Uterus (tissue), 4 donors: ENCODE data around the gene IFIT2. TPM values are rescaled to one million over a fixed set of nuclear protein-coding genes. Genes with fewer than 3 reads are reported as not detected.
"Not testable (repeated sequence)": the region's sequence is repeated elsewhere in the genome, so short reads cannot be mapped to it uniquely, and the experiment has no call there.

Experiments used
- DNase-seq, 2 donors: peaks; one replicate each; pipeline ENCODE4 v3.0.0-alpha.2; 2019 to 2020
- H3K27ac ChIP-seq, 2 donors: fragments of 200-600 bp; sonication (generic); 1 replicate in 1 of 2; 2 replicates in 1 of 2; pipeline ENCODE4 v1.5.1; 2016 to 2018
- H3K27me3 ChIP-seq, 2 donors: fragments of 200-600 bp; sonication (generic); one replicate each; pipeline ENCODE4 v1.5.1; 2018 to 2019; ENCODE audit warnings: control low read depth in 1 of 2
- H3K36me3 ChIP-seq, 2 donors: fragments of 200-600 bp; sonication (generic); one replicate each; pipeline ENCODE4 v1.5.1; 2019; ENCODE audit warnings: control low read depth in 1 of 2
- H3K4me1 ChIP-seq, 2 donors: fragments of 200-600 bp; sonication (generic); one replicate each; pipeline ENCODE4 v1.5.1; 2018 to 2019; ENCODE audit warnings: control low read depth in 1 of 2
- H3K4me3 ChIP-seq, 2 donors: fragments of 200-600 bp; sonication (generic); 1 replicate in 1 of 2; 2 replicates in 1 of 2; pipeline ENCODE4 v1.5.1; 2018 to 2019; ENCODE audit warnings: mild to moderate bottlenecking in 1 of 2
- H3K9me3 ChIP-seq, 2 donors: fragments of 200-600 bp; sonication (generic); one replicate each; pipeline ENCODE4 v1.5.1; 2019; ENCODE audit warnings: control low read depth in 1 of 2
- POLR2A ChIP-seq, 2 donors: fragments of 450-650 bp; IDR thresholded peaks; one replicate each; pipeline ENCODE4 v1.6.1; 2016; ENCODE audit warnings: antibody characterized with exemption in 2 of 2, mild to moderate bottlenecking in 1 of 2, moderate library complexity in 1 of 2
- intact Hi-C: fragments of 100-400 bp; cut with DNase I; formaldehyde crosslinking; loops from one replicate; pipeline ENCODE4 v1.15.1; 2023; ENCODE audit warnings: low total_unique reads
- total RNA-seq, 4 donors: library from RNA; depleted of rRNA in 3 of 4; stranded (reverse); fragments of >200 nt in 3 of 4; gene quantifications; one replicate each; pipeline versions ENCODE4 v1.1.0 to v1.2.4, GENCODE V29; 2014 to 2023
- TF ChIP-seq, protein P1 (sequence below), 4 experiments: fragments of 200-600 bp in 2 of 4; fragments of 450-650 bp in 2 of 4; sonication (generic) in 2 of 4; IDR thresholded peaks; one replicate each; pipeline ENCODE4 v1.5.1; 2016 to 2019; ENCODE audit warnings: antibody characterized with exemption in 4 of 4, mild to moderate bottlenecking in 2 of 4, moderate library complexity in 1 of 4
- donor health status: DM: yes; HTN: yes; CAD: no.

The IFIT2 gene
- total RNA-seq, 4 donors from 2014 or later = 1.5 to 17.7 (median 6.1) TPM

DNA sequence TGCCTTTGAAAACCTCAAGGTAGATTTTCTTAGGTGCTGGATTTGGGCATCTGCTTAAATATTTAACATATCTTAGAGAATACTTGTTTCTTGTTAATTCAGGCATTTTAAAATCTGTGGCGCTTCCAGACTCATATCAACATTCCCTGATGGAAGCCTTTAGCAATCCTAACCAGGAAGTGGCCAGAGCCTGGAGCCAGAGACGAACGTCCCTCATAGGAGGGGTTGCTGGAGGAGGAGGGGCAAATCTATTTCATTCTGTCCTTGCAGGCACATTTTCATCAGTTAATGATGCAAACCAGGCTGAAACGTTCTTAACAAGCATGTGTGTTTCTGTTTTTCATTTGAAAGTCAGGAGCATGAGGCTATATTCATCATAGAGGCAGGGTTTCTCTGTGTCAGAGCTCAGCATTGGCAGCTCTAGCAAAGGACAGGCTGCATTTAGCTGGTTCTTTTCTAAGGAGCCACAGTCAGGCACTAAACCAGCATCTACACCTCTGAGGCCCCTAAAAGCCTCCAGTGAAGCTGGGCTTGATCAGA, 17.8 kb upstream of the IFIT2 start:
- no peaks in the 10 kb centered on the region for H3K36me3 ChIP-seq
- H3K27ac ChIP-seq = peak overlapping the region; percentile 76 to 90
- peaks cover 6 to 13% of the 10 kb centered on the region in 2 donors for H3K4me1 ChIP-seq
- TF ChIP-seq POLR2A (IDR thresholded peaks at IDR 0.05) = peak in 1 of 2 donors; percentile 38
- TF ChIP-seq, protein P1, sequence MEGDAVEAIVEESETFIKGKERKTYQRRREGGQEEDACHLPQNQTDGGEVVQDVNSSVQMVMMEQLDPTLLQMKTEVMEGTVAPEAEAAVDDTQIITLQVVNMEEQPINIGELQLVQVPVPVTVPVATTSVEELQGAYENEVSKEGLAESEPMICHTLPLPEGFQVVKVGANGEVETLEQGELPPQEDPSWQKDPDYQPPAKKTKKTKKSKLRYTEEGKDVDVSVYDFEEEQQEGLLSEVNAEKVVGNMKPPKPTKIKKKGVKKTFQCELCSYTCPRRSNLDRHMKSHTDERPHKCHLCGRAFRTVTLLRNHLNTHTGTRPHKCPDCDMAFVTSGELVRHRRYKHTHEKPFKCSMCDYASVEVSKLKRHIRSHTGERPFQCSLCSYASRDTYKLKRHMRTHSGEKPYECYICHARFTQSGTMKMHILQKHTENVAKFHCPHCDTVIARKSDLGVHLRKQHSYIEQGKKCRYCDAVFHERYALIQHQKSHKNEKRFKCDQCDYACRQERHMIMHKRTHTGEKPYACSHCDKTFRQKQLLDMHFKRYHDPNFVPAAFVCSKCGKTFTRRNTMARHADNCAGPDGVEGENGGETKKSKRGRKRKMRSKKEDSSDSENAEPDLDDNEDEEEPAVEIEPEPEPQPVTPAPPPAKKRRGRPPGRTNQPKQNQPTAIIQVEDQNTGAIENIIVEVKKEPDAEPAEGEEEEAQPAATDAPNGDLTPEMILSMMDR (IDR thresholded peaks at IDR 0.05) = no peak
- peak; percentile 72 to 81 for DNase-seq
- peaks cover 0 to 3% of the 10 kb centered on the region in 2 donors for H3K27me3 ChIP-seq
- H3K4me3 ChIP-seq = no peak overlapping the region
- no peaks in the 10 kb centered on the region for H3K9me3 ChIP-seq
- intact Hi-C loops = no loop called here

DNA sequence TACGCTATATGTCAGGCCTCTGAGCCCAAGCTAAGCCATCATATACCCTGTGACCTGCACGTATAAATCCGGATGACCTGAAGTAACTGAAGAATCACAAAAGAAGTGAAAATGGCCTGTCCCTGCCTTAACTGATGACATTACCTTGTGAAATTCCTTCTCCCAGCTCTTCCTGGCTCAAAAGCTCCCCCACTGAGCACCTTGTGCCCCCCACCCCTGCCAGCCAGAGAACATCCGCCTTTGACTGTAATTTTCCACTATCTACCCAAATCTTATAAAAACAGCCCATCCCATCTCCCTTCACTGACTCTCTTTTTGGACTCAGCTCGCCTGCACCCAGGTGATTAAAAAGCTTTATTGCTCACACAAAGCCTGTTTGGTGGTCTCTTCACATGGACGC, 17.1 kb upstream of the IFIT2 start:
- DNase-seq, H3K27me3 ChIP-seq, H3K9me3 ChIP-seq, H3K36me3 ChIP-seq, H3K4me3 ChIP-seq, intact Hi-C loops: not testable (repeated sequence)
- Histone ChIP-seq H3K4me1 (peaks cover 6 to 13% of the 10 kb centered on the region in 2 donors), H3K27ac (peak overlapping the region; percentile 76 to 90)

DNA sequence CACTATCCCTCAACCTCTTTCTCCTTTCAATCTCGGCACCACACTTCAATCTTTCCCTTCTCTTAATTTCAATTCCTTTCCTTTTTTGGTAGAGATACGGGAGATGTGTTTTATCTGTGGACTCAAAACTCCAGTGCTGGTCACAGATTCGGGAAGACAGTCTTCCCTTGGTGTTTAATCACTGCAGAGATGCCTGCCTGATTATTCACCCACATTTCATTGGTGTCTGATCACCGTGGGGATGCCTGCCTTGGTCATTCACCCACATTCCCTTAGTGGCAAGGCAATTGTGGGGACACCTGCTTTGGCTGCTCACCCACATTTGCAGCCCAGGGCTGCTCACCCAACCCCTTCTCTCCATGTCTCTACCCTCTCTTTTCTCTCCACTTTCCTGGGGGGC, 16.5 kb upstream of the IFIT2 start:
- H3K27me3 ChIP-seq, DNase-seq: not testable (repeated sequence)
- H3K27ac ChIP-seq = peak overlapping the region; percentile 76 to 90

DNA sequence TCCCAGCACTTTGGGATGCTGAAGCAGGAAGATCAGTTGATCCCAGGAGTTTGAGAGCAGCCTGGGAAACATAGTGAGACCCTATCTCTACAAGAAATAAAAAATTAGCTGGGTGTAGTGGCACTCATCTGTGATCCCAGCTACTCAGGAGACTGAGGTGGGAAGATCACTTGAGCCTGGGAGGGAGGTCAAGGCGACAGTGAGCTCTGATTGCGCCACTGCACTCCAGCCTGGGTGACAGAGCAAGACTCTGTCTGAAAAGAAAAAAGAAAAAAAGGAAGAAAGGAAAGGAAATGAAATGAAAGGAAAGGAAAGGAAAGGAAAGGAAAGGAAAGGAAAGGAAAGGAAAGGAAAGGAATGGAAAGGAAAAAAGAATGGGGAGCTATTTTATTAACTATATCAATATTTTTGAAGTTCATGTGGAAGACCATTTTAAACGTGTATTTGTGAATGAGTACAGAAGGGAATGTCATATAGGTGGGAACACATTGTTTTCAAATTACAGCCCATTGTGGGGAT, 7.1 kb upstream of the IFIT2 start:
- H3K4me1 ChIP-seq = no peaks in the 10 kb centered on the region
- peak overlapping the region in 1 of 2 donors; percentile 73 for H3K27ac ChIP-seq
- H3K4me3 ChIP-seq = no peak overlapping the region
- no peak for DNase-seq
- no peaks in the 10 kb centered on the region for H3K27me3 ChIP-seq
- intact Hi-C loops = no loop called here
- TF ChIP-seq, protein P1 (IDR thresholded peaks at IDR 0.05) = no peak
- no peak for TF ChIP-seq POLR2A (IDR thresholded peaks at IDR 0.05)
- no peaks in the 10 kb centered on the region for H3K36me3 ChIP-seq
- H3K9me3 ChIP-seq = no peaks in the 10 kb centered on the region

More for the DNA sequence above, 16.5 kb upstream of the IFIT2 start:
- H3K4me1 ChIP-seq = peaks cover 6 to 13% of the 10 kb centered on the region in 2 donors
- intact Hi-C loops, H3K4me3 ChIP-seq, H3K9me3 ChIP-seq, H3K36me3 ChIP-seq: not testable (repeated sequence)

DNA sequence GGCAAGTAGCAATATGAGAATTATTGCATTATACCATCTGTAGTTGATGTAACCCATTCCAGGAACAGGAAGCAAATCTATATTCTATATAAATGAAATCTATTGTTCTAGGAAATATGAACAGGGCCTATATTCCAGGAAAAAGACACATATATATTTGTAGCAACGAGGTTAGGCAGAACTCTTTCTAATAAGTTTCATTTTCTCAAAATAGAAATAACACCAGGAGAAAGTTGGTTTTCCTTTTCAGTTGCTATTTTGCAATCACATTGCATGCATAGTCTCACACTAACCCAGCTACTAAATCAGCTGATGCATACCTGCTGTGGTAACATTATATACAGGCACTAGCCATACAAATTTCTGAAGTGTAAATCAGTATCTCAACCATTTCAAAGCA, 6.2 kb upstream of the IFIT2 start:
- no peak for DNase-seq
- H3K36me3 ChIP-seq = no peaks in the 10 kb centered on the region
- intact Hi-C loops = no loop called here
- H3K9me3 ChIP-seq = no peaks in the 10 kb centered on the region
- H3K4me1 ChIP-seq = no peaks in the 10 kb centered on the region
- no peaks in the 10 kb centered on the region for H3K27me3 ChIP-seq
- no peak overlapping the region for H3K4me3 ChIP-seq
- TF ChIP-seq, protein P1 (IDR thresholded peaks at IDR 0.05) = no peak
- no peak for TF ChIP-seq POLR2A (IDR thresholded peaks at IDR 0.05)
- peak overlapping the region; percentile 44 to 73 for H3K27ac ChIP-seq

DNA sequence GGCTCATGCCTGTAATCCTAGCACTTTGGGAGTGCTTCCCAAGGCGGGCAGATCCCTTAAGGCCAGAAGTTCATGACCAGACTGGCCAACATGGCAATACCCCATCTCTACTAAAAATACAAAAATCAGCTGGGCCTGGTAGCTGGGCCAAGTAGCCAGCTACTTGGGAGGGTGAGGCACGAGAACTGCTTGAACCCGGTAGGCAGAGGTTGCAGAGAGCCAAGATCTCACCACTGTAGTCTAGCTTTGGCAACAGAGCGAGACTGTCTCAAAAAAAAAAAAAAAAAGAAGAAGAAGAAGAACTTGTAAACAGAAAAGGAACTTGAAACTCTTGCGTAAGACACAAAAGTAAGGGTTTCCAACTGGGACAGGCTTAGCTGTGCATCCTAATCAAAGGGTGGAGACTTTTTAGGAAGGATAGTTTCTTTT, 5.6 kb upstream of the IFIT2 start:
- Histone ChIP-seq H3K9me3 (no peaks in the 10 kb centered on the region), H3K4me3 (no peak overlapping the region), H3K36me3 (no peaks in the 10 kb centered on the region), H3K4me1 (no peaks in the 10 kb centered on the region), H3K27me3 (no peaks in the 10 kb centered on the region), H3K27ac (peak overlapping the region; percentile 44 to 73)
- TF ChIP-seq, protein P1 (IDR thresholded peaks at IDR 0.05) = no peak
- no peak for TF ChIP-seq POLR2A (IDR thresholded peaks at IDR 0.05)
- intact Hi-C loops = no loop called here
- DNase-seq = no peak
